Measurements from ENCODE around the gene RTN4R. TPM values are rescaled to one million over a fixed set of nuclear protein-coding genes. Genes with fewer than 3 reads are reported as not detected.

RTN4R gene
- total and polyA plus RNA-seq, 9 of the 15 experiments (the other 6 are each of a cell fraction or from before 2014, with no cell fraction given): 0.04 to 2.8 (median 1.4) TPM; not detected in 3

DNA sequence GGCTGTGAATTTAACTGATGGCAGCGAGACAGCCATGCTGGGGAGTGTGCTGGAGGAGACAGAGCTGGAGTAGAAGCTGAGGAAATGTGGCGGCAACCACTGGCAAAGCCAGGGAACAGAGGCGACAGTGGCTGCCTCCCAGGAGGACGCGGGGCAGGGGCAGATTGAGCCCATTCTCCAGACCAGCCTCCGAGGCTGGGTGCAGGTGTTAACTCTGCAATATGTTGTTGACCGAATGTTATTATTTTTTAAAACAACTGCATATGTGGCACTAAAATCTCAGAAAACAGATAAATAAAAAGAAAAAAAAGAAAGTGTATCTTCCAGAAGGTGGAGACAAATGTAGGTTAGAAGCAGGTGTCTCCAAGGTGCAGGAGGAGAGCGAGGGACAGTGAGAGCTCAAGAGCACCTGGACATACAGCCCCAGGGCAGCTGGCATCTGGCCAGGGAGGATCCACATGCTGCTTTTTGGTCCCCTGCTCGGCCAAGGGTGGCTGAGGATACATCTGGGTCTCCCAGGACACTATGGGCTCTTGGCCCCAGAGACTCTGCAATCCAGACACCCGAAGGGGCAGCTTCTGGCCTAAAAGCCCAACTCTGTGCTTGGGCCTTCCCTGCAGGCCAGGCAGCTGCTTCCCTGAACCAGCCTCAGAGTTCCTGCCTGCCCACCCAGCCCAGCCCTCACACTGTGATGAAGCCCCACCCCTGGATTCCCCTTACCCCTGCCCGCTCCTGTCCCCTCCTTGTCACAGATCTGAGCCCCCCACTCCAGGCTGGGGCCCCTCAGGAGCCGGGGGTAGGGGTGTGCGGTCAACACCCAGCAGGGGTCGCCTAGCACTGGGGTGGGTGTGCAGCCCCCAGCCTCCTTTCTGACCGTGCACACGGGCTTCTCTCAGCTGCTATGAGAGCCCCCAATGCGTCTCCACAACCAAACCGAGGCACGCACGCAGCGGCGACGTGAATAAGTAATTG lies 12.9 kb downstream of the RTN4R start:
- BruUV-seq (replicated peaks): no TSS peak
- WGBS (ENCODE audit: insufficient coverage, low coverage, missing lambda C conversion rate): 56% methylated on average over 23 of the region's 23 CpGs
- peak overlapping the region; percentile 35; the same call in 1 of the 2 replicates for H2AFZ ChIP-seq (ENCODE audit: low read depth, low read length)
- TF ChIP-seq OTX1 (CRISPR knock-in tag; IDR thresholded peaks at IDR 0.05): no peak
- no peak for TF ChIP-seq CEBPG (CRISPR knock-in tag; IDR thresholded peaks at IDR 0.05)
- no peak for TF ChIP-seq CEBPG (tag; conservative IDR thresholded peaks at IDR 0.05 in 1 of 2, IDR thresholded peaks at IDR 0.05 in 1 of 2)
- TF ChIP-seq, protein P1, sequence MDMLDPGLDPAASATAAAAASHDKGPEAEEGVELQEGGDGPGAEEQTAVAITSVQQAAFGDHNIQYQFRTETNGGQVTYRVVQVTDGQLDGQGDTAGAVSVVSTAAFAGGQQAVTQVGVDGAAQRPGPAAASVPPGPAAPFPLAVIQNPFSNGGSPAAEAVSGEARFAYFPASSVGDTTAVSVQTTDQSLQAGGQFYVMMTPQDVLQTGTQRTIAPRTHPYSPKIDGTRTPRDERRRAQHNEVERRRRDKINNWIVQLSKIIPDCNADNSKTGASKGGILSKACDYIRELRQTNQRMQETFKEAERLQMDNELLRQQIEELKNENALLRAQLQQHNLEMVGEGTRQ (CRISPR knock-in tag; IDR thresholded peaks at IDR 0.05): 0 out of 2 replicates have a peak, but pooled peaks have one; percentile 9
- peak; percentile 39; the same call in 1 of the 2 replicates for TF ChIP-seq ZNF395 (CRISPR knock-in tag; IDR thresholded peaks at IDR 0.05)
- TF ChIP-seq, protein P2, sequence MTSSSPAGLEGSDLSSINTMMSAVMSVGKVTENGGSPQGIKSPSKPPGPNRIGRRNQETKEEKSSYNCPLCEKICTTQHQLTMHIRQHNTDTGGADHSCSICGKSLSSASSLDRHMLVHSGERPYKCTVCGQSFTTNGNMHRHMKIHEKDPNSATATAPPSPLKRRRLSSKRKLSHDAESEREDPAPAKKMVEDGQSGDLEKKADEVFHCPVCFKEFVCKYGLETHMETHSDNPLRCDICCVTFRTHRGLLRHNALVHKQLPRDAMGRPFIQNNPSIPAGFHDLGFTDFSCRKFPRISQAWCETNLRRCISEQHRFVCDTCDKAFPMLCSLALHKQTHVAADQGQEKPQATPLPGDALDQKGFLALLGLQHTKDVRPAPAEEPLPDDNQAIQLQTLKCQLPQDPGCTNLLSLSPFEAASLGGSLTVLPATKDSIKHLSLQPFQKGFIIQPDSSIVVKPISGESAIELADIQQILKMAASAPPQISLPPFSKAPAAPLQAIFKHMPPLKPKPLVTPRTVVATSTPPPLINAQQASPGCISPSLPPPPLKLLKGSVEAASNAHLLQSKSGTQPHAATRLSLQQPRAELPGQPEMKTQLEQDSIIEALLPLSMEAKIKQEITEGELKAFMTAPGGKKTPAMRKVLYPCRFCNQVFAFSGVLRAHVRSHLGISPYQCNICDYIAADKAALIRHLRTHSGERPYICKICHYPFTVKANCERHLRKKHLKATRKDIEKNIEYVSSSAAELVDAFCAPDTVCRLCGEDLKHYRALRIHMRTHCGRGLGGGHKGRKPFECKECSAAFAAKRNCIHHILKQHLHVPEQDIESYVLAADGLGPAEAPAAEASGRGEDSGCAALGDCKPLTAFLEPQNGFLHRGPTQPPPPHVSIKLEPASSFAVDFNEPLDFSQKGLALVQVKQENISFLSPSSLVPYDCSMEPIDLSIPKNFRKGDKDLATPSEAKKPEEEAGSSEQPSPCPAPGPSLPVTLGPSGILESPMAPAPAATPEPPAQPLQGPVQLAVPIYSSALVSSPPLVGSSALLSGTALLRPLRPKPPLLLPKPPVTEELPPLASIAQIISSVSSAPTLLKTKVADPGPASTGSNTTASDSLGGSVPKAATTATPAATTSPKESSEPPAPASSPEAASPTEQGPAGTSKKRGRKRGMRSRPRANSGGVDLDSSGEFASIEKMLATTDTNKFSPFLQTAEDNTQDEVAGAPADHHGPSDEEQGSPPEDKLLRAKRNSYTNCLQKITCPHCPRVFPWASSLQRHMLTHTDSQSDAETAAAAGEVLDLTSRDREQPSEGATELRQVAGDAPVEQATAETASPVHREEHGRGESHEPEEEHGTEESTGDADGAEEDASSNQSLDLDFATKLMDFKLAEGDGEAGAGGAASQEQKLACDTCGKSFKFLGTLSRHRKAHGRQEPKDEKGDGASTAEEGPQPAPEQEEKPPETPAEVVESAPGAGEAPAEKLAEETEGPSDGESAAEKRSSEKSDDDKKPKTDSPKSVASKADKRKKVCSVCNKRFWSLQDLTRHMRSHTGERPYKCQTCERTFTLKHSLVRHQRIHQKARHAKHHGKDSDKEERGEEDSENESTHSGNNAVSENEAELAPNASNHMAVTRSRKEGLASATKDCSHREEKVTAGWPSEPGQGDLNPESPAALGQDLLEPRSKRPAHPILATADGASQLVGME (CRISPR knock-in tag; IDR thresholded peaks at IDR 0.05): no peak
- TF ChIP-seq EP400 (IDR thresholded peaks at IDR 0.05): no peak
- TF ChIP-seq MXD1 (CRISPR knock-in tag; IDR thresholded peaks at IDR 0.05; ENCODE audit: borderline replicate concordance, poor library complexity, severe bottlenecking): no peak
- TF ChIP-seq NR4A1 (CRISPR knock-in tag; IDR thresholded peaks at IDR 0.05): 0 out of 2 replicates have a peak, but pooled peaks have one; percentile 40
- no peak for TF ChIP-seq NR4A1 (tag; IDR thresholded peaks at IDR 0.05)
- peak; percentile 9 for TF ChIP-seq ZNF699 (CRISPR knock-in tag; IDR thresholded peaks at IDR 0.05; ENCODE audit: insufficient replicate concordance)

More for the DNA sequence above, 12.9 kb downstream of the RTN4R start:
- Histone ChIP-seq H3K9me3 (replicated peaks; ENCODE audit: control insufficient read depth, insufficient read depth, low read depth, low read length) (no peaks in the 10 kb centered on the region), H3K9me1 (ENCODE audit: control insufficient read depth, insufficient read depth, low read length) (peaks cover 6% of the 10 kb centered on the region), H3K4me1 (replicated peaks in 1 of 2; ENCODE audit: control insufficient read depth in 2 of 2, insufficient read depth in 2 of 2, low read length in 2 of 2) (peaks cover 14 to 50% of the 10 kb centered on the region in 2 experiments), H3K4me3 (no peak overlapping the region), H4K20me1 (replicated peaks; ENCODE audit: control insufficient read depth, insufficient read depth, low read length) (peaks cover 26% of the 10 kb centered on the region), H3K9ac (ENCODE audit: insufficient read depth in 1 of 2, low read depth in 2 of 2, low read length in 2 of 2) (peak overlapping the region in 1 of 2 experiments; percentile 36; a peak in 2 of 4 replicates), H3K27me3 (ENCODE audit: control insufficient read depth in 2 of 2, insufficient read depth in 2 of 2, low read length in 2 of 2) (peaks cover 0 to 17% of the 10 kb centered on the region in 2 experiments; a peak in 3 of 5 replicates), H3K79me2 (ENCODE audit: control insufficient read depth, insufficient read depth, low read length) (no peaks in the 10 kb centered on the region), H3K4me2 (ENCODE audit: insufficient read depth, low read length) (no peak overlapping the region), H3K27ac (ENCODE audit: extremely low read depth, low read depth, low read length) (no peak overlapping the region), H3K36me3 (ENCODE audit: control insufficient read depth, insufficient read depth, low read length) (no peaks in the 10 kb centered on the region)
- POLR2A ChIA-PET: interaction anchor here (0.6 to 3.4 kb wide), 6 partner anchors 10 to 68 kb away, joined by 3 to 19 read pairs (median 6); no protein-coding TSS in a partner anchor
- ATAC-seq: no peak
- in situ Hi-C loops (cut with MboI): no loop called here
- intact Hi-C loops (cut with micrococcal nuclease): no loop called here
- FAIRE-seq: no peak
- CTCF ChIA-PET (ENCODE audit: low intra/inter-chr PET ratio): no interaction called here
- peak in 3 of 4 experiments; percentile 46 to 47 (median 46) for DNase-seq (ENCODE audit: extremely low read depth in 1 of 4, low spot score in 3 of 4)

All from K562 (cell line).